Astrocyte of the spinal cord (primary cell): ENCODE results near the gene LSS.

Experiments
- DNase-seq: peaks from one replicate; pipeline ENCODE4 v3.0.0; 2011; ENCODE audit warnings: low read depth, low spot score
- H3K4me3 ChIP-seq: 2 replicates; pipeline ENCODE4 v1.5.1; 2011; ENCODE audit warnings: low read depth, mild to moderate bottlenecking, low read length, moderate library complexity
- in situ Hi-C: cut with HindIII; loops from 2 replicates; pipeline ENCODE4 v1.10.0; 2017; ENCODE audit warnings: low sequenced_read_pairs
- TF ChIP-seq, protein P1 (sequence below): IDR thresholded peaks from 2 replicates; pipeline ENCODE4 v1.5.1; 2012; ENCODE audit warnings: low read depth, mild to moderate bottlenecking, low read length, inconsistent platforms

LSS gene

GRCh38 chr21:46159390-46159789 is 69.2 kb downstream of the LSS start:
- in situ Hi-C loops, result no loop called here
- TF ChIP-seq, protein P1, sequence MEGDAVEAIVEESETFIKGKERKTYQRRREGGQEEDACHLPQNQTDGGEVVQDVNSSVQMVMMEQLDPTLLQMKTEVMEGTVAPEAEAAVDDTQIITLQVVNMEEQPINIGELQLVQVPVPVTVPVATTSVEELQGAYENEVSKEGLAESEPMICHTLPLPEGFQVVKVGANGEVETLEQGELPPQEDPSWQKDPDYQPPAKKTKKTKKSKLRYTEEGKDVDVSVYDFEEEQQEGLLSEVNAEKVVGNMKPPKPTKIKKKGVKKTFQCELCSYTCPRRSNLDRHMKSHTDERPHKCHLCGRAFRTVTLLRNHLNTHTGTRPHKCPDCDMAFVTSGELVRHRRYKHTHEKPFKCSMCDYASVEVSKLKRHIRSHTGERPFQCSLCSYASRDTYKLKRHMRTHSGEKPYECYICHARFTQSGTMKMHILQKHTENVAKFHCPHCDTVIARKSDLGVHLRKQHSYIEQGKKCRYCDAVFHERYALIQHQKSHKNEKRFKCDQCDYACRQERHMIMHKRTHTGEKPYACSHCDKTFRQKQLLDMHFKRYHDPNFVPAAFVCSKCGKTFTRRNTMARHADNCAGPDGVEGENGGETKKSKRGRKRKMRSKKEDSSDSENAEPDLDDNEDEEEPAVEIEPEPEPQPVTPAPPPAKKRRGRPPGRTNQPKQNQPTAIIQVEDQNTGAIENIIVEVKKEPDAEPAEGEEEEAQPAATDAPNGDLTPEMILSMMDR, result no peak
- no peak overlapping the region for H3K4me3 ChIP-seq
- DNase-seq, result no peak

DNA sequence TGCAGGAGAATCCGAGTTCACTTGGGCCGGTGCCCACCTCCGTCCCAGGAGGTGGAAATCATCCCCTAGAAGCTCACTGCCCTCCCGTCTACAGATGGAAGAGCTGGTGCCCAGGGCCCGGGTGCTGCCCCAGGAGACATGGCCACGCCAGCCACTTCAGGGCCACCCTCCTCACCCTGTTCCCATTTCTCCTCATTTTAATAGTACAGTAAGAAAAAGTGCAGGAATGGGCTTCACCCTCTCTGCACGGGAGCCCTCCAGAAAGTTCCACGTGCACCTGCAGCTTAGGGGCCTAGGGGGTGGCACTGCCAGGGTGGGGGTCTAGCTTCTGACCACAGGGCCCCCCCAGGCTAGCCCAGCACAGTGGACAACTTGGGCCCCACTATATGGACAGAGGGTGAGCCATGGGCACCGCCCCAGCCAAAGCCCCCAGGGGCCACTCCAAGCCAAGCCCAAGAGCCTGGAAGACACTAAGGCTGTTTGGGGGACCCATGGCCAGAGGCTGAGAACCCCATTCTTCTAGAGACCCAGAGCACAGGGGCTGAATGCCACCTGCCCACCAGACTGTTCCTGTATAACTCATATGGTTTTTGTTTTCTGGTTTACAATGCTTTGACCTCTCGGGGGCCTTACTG is 69.8 kb downstream of the LSS start:
- DNase-seq, result no peak
- H3K4me3 ChIP-seq, result no peak overlapping the region
- TF ChIP-seq, protein P1, result no peak
- in situ Hi-C loops, result no loop called here

- H3K4me3 ChIP-seq, result no peak overlapping the region
- TF ChIP-seq, protein P1, result no peak
- in situ Hi-C loops, result no loop called here
- no peak for DNase-seq
Observed at GRCh38 chr21:46157987-46158451, 70.6 kb downstream of the LSS start.

DNA sequence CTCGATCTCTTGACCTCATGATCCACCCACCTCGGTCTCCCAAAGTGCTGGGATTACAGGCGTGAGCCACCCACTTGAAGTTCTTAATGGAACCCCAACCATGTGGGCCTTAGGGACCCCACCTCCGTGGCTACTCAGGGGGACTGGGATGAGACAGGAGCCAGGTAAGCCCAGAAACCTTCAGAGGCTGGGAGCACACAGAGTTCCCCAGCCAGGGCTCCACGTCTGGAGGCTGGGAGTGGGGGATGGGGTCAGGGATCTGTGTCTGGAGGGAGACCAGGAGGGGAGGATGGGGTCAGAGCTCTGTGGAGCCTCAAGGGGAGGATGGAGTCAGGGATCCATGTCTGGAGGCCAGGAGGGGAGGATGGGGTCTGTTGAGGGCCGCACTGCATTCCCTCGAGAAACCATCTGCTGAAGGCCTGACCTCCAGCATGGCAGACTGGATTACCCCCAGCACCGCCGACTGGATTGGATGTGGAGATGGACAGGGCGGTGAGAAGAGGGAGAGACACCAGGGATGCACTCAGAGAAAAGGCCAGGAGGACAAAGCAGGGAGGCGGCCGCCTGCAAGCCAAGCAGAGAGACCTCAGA is 71.1 kb downstream of the LSS start:
- TF ChIP-seq, protein P1, result no peak
- no peak for DNase-seq
- H3K4me3 ChIP-seq, result no peak overlapping the region
- in situ Hi-C loops, result no loop called here

DNA sequence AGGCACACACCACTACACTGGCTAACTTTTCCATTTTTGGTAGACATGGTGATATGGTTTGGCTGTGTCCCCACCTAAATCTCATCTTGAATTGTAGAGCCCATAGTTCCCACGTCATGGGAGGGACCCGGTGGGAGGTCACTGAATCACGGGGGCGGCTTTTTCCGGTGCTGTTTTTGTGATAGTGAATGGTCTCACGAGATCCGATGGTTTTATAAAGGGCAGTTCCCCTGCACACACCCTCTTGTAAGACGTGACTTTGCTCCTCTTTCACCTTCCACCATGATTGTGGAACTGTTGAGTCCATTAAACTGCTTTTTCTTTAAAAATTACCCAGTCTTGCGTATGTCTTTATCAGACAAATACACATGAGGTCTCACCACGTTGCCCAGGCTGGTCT is 71.9 kb downstream of the LSS start:
- in situ Hi-C loops, result no loop called here
- TF ChIP-seq, protein P1, result no peak
- H3K4me3 ChIP-seq, result no peak overlapping the region
- DNase-seq, result no peak

DNA sequence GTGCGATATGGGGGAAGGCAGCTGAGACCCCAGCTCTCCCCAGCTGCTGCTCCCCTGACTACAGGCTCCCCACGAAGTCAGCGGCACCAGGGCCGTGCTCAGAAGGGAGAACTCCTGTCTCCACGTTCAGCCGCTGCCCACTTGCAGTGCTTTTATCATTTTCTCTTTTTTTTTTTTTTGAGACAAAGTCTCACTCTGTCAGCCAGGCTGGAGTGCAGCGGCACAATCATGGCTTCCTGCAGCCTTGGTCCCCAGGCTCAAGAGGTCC is 72.3 kb downstream of the LSS start:
- DNase-seq, result no peak
- H3K4me3 ChIP-seq, result no peak overlapping the region
- in situ Hi-C loops, result no loop called here
- TF ChIP-seq, protein P1, result no peak
